Medulla oblongata (tissue), 1 donor: ENCODE results near the gene DSTN.

Source experiments
- DNase-seq: peaks from one replicate; pipeline ENCODE4 v3.0.0-alpha.2; 2015; ENCODE audit errors: extremely low spot score

DSTN gene

DNA sequence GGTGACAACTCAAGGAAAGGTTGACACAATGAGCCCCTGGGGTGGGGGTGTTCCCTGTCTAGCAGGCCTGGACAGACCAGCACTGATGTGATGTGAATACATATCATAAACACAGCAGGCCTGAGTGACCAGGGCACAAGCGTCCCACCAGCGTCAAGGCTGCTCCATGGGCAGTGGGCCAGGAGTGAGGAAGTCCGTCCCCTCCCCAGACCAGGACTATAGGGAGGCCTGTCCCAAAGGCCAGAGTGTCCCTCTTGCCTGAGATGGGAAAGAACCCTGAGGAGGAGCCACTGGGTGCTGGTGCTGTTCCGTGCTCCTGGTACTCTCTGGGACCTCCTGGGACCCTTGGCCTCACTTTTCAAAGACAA, 67.5 kb downstream of the DSTN start:
- DNase-seq: no peak

DNA sequence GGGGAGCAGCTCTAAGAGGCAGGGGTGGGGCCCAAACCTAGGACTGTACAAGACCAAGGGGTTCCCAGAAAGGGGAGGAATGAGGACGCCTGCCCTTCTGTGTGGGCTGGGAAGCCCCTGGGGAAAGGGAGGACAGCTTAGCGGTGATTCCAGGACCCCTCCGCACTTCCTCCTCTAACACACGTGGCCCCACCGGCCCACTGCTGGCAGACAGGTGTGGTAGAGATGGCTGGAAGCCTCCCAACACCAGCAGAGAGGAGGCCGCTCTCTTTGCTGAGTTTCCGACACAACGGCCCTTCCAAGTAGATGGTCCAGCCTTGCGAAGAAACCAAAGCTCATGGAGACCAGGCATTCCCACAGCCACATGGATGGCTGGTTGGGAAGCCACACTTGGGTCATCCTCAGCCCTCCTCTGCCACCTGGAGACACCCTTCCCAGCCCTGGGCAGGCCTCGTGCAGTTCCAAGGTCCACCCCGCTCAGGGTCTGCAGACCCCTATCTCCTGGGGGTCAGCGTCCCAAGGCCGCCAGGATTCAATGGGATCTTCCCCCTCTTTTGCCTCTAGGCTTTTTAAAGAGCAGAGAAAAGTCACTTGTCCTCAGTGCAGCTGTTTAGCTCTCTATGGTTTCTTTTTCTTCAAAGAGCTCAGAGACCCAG, 68.2 kb downstream of the DSTN start:
- DNase-seq: no peak

DNA sequence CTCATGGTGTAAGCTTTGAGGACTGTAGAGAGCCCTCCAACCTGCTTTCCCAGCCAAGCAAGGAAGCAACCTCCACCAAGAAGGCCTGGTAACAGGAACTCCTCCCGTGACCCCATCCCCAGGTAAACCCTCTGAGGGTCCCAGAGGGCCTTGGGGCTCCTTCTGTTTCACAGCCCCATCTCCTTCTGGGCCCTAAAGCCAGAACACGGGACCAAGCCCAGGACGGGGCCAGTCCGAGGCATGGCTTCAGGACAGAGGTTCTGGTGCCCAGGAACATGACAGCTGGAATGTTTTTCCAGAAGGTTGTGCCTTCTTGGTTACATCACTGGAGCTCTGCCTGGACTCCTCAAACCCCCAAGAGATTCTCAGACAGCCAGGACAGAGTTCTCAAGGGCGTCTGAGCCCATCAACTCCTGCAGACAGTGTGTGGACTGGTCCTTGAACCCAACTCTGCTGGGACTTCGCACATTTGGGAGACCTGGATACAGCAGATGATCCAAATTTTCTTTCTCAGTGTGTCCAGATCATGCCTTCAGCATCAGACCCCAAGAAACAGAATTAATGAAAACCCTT, 69.0 kb downstream of the DSTN start:
- no peak for DNase-seq

DNA sequence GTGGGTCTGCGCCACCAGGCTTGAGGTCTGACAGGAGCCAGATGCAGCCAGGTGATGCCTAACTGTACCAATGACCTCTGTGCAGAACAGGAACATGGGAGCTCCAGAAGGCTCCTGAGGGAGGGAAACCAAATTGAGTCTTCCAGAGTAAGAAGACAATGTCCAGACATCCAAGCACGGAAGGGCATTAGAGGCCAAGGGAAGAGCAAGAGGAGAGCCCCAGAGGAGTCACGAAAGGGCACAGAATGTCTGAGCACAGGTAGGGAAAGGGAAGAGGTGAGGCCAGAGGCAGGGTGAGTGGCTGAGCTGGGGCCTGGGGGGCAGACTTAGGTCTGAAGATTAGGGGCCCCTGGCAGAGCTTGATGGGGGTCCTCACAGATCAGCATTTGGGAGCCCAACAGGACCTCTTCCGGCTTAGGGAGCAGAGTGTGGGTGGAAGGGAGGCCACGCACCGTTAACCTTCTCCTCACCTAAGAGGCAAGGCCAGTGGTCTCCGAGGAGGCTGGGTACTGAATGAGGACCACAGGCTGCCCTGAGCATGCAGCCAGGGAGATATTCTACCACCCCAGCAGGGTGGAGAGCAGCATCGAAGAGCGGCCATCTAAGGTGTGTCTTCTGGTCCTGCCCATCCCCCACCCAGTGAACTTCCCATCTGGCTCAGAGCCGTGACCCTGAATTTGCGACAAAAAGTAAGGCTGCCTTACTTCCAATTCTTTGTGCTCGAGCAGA, 70.4 kb downstream of the DSTN start:
- no peak for DNase-seq

DNA sequence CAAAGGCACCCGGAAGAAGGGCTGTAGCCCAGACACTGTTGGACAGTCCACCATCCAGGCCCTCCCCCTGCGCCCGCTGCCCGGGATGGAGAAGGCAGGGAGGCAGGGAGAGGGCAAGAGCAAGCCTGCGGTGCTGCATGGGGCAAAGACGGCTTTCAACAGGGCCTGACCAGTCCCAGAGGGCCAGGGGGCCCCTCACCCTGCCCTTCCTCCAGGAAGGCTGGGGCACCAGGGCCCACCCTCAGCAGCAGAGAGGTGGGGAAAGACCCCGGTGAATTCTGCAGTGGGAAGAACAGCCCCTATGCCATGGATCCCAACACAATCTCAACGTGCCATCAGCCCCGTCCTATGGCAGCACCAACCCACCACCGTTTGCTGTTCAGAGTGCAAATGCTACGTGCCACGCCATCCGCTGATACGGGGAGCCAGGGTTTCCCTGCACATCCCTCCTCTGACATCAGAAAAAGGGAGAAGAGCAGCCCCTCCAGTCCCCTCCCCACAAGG, 71.1 kb downstream of the DSTN start:
- DNase-seq: no peak

DNA sequence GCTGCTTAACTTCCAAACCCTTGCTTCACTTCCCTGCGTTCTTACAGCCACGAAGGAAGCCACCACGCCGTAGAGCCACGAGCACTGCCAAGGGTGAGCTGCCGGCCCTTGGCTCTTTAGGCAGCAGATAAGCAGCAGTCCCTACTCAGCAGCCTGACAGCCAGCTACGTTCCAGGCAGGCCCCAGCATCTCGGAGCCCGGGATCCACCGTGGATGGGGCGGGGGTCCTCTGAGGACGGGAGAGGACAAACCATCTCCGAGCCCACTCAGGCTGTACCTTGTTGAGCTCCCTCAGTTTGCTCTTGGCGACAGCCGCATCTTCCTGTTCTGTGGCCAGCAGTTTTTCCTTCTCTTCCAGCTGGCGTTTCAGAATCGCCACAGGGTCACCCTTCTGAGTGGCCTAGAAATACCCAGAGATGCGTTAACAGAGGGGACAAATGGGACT, 71.7 kb downstream of the DSTN start:
- no peak for DNase-seq

DNA sequence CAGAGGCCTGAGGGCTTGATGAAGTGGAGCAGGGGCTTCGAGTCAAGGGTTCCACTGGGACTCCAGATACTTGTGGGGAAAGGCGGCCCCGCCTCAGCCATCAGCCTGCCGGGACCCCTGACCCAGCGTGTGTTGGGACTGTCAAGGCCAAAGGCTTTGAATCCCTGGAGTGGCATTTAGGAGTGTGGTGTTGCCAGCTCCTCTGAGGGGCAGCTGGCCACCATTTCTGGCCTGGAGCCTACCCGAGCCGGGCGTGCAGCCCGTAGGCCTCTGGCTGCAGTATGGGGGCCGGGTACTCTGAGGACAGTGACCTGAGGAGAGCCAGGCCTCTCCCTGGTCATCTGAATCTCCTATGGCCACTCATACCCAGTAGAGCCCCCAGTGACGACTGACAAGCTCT, 72.1 kb downstream of the DSTN start:
- DNase-seq: no peak

DNA sequence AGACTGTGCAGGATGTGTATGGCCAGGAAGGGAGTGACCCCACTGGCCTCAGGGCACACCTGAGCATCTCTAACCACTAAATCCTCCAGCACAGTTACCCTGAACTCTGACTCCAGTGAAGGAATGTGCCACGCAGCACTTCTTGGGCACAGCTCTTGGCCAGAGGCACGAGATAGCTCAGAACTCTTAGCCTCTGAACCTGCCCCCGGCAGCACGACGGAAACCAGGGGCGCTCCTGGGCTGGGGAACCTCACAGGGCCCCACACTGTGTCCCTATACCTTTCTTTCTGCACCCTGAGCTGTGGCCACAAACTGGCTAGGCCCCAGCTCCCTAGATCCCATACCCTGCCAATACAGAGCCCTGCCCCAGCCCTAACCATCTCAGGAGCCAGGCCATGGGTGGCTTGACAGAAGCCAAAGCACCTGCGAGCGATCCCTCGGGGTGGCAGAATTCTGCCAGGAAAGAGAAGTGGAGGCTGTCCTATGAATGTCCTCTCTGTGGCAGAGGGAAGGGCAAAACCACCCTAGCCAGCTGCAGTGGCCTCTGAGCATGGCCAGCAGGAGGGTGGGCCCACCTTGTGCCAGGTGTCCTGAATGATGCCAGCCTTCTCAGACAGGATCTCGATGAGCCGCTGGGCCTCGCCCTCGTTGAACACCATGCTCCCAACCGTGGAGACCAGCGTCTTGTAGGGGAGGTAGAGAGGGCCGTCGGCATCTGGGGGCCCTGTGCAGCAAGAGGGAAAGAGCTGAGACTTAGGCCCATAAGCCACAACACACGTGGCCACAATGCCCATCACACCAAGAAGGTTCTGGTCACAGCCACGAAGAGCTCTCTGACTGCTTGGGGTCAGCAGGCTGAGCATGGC, 72.8 kb downstream of the DSTN start:
- DNase-seq: no peak

DNA sequence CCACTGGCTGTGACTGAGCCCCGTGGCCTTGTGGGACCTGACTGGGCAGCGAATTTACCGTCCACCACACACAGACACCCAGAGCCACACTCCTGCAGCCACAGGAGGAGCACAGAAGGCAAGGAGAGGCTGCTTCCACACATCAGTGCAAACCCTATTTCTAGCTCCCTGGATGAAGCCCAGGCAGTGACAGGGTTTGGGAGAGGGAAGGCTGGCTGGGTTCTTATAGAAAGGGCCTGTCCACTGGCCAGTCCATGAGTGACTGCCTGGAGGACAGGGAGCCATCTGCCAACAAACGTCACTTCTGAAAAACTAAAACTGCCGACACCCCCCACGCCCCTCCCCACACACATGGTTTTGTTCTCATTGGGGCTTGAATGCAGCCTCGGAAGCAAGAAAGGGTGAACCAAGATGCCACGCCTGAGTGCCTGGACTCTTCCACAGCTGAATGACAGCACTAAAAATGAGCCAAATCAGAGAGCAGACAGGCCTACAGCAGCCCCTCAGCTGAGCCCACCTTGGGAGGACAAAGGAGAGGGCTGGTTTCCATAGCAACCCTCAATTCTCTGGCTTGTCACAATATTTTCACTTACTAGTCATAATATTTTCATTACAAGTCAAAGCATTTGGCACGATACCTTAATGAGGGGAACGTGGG, 73.8 kb downstream of the DSTN start:
- no peak for DNase-seq

DNA sequence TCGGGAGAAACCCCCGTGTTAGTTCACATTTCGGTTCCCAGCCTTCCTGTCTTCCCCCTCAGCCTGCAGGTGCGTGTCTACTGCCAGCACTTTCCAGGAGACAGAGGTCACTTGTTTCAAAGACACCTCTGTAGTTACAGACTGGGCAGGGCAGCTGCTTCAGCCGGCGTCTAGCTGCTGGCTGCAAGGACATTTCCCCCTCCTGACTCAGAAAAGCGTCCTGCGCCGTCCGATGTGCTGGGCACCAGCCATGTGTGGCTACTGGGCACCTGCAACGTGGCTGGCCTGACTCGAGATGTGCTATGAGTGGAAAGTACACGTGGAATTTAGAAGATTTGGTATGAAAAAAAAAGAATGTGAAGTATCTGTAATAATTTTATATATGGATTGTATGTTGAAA, 74.6 kb downstream of the DSTN start:
- DNase-seq: no peak

DNA sequence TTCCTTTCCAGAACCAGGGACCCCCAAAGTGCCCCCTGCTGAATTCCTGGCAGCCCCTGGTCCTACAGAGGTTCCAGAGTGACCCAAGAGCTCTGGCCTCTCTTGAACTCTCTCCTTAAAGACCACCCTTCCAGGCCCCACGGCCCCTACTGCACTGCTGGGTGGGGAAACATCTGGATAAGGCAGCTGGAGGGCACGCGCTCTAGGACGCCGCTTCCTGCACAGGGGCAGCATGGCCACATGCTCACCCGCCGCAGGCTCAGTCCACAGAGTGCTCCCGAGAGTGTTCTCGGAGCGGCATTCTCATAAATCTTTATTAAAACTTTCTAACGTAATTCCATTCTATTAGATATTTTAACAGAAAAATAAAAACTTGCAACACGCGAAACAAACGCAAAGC, 75.1 kb downstream of the DSTN start:
- no peak for DNase-seq

DNA sequence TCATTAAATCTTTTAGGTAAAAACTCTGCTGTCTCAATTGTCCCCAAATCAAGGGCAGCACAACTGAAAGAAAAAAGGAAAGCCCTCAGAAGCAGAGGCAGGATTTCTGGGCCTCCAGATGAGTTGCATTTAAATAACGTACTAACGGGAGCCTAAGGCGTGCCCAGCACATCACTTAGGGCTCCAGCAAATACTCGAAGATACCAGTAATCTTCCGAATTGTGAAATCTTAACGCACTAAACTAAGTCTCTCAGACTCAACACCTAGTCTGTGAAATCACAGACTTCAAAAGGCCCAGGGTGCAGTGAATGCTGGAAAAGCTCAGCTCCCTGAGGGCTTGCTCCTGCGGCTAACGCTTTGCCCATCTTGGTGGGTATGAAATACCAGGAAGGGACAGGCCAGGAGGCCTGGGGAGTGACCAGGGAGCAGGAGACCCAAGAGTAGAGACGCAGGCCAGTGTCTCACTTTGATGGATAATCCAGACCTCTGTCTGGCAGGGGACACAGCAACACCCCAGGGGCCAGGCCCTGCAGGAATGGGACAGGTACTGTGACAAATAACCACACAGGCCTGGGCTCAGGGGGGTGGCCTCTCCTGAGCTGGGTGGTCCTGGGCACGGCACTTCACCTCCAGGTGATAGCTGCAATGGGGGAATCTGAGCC, 75.8 kb downstream of the DSTN start:
- DNase-seq: no peak

DNA sequence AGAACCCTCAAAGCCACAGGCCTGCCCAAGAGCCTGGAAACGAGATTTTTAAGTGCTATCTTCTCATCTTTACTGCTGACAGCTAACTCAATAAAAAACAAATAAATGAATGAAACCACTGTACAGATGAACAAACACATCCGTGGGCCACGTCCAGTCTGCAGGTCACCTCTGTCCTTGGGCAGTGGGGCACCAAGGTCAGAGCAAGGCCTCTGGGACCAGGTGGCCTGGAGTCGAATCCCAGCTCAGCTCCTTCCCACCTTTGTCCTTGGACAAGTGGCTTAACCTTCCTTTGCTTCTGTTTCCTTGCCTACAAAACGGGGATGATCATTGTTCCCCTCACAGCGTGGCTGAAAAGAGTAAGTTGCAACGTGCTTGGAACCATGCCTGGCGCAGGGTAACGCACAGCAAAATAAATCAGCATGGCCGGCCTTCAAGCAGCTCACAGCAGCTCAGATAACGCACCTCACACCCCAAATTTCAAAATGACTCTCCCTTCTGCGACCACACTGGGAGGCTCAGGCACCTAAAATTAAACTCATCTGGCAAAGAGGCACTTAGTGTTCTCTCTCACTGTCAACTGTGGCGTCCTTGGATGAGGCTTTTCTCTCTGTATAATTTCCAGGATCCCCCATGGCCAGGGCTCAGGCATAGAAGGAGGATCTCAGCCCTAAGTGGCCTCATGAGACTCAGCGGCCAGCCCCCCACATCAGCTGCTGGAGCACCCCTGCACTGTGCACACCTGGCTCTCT, 76.5 kb downstream of the DSTN start:
- no peak for DNase-seq

DNA sequence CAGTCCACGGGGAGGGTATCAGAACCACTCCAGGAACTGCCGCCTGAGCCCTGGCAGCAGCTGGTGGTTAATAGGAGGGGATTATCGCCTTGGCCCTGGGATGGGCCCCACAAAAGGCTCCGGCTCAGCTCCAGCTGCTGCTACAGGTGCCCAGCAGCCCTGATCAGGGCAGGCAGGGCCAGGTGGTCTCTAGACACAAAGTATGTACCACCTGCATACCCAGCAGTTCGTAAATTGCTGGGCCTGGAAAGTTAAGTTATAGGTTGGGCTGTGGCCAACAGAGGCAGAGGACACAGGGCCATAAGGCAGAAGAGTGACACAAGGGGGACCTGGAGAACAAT, 77.1 kb downstream of the DSTN start:
- no peak for DNase-seq

DNA sequence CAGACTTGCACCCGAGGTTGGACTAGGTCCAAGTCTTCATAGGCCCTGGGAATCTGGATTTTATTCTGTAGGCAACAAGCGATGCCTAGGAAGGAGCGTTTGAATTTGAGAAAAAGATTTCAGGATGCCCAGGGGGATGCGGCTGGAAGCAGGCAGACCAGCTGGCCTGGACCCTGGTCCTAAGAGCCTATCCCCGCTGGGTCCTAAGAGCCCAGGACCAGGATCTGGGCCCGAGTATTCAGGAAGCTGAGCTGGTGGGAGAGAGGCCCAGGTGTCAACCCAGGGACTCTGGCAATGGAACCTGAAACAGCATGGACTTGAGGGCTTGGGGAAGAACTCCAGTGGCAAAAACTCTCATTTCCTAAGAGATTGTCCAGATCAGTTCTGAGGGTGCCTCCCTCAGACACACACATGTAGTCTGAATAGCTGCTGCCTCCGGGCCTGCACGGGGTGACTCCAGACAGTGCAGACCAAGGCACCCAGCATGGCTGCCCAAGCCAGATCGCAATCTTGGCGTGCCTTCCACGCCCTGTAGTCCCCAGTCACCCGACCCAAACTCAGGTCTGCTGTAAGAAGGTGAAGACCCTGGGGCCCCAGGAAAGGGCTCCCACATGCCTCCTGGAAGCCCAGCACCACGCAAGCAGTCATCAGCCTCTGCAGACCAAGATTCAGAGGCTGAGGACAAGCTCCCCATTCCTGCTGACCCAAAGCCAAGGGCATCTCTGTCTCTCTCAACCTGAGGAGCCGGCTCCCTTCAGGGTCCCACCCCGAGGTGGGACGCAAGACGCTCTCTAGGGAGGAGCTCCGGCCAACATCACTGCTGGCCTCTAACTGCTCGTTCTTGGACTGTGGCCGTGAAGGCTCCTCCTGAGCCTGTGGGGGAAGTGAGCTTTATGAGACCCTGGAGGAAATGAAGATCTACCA, 77.8 kb downstream of the DSTN start:
- DNase-seq: no peak

DNA sequence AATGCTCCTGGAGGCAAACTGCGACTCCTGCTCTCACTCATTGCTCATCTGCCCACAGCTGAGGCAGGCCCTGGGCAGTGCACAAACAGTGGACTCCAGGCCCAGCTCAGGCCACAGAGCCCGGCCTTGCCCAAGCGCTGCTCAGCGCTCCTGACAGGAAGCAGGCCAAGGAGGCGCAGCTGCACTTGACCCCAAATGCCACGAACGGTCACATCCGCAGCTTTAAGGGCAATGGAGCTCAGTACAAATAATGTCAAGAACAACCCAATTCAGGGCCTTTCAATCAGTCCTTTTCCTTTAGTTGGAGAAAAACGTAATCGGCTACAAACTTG, 78.4 kb downstream of the DSTN start:
- DNase-seq: no peak

DNA sequence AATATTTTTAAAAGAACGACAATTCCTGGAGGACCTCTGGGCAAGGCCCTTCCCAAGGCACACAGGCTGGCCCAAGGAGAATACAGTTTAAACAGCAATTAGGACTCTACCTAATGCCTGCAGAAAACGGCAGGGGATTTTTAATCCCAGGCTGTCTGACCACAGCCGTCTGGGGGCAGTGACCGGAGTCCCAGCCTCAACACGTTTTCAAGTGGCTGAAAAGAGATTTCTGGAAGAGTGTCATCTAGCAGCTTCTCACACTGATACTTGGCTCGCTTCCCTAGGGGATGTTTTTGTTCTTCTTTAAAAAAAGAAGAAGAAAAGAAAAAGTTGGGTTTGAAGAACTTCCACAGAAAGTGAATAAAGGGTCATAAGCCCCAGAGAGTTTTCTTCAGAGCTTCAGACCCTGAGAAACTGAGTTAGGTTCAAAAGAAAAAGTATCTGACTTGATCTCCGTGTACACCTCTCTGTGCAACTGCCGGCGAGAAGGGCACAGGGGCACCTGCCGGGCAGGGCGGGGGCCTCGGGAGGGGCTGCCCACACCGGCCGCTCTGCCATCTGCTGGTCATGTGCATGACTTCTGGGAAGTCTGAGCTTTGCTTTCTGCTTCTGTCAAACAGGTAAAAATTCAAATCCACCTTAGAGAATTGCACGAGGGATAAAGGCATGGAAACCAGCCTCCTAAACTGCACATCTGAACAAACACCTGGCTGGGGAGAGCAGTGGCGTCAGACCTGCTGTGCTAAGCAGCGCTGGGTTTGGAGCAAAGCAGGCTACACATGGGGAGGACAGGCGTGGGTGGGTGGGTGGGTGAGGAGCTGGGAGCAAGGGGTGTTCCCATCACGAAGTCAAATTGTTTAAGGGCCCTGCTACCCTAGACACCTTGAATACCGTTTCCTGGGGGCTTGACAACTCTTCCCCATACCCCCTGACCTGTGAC, 79.2 kb downstream of the DSTN start:
- DNase-seq: peak; percentile 68
